Fibroblast of villous mesenchyme (primary cell): Measurements from ENCODE around the gene DSTYK. TPM values are rescaled to one million over a fixed set of nuclear protein-coding genes. Genes with fewer than 3 reads are reported as not detected.
A peak's percentile ranks its signal among the peaks of the same experiment; 100 is the strongest.

Source experiments
- DNase-seq: peaks from one replicate; pipeline ENCODE4 v3.0.0-alpha.2; 2010; ENCODE audit warnings: low read depth
- H3K4me3 ChIP-seq: 2 replicates; pipeline ENCODE4 v1.5.1; 2011; ENCODE audit warnings: low read depth, mild to moderate bottlenecking, low read length
- total RNA-seq: library from RNA; depleted of rRNA; stranded (reverse); fragments of >200 nt; gene quantifications from 2 replicates; pipeline ENCODE4 v1.2.3, GENCODE V29; 2012
- TF ChIP-seq, protein P1 (sequence below): IDR thresholded peaks from 2 replicates; pipeline ENCODE4 v1.5.1; 2012; ENCODE audit warnings: low read depth, mild to moderate bottlenecking, low read length; ENCODE audit not compliant: insufficient read depth

The DSTYK gene
- total RNA-seq, 1 donor: 22.0 TPM

DNA sequence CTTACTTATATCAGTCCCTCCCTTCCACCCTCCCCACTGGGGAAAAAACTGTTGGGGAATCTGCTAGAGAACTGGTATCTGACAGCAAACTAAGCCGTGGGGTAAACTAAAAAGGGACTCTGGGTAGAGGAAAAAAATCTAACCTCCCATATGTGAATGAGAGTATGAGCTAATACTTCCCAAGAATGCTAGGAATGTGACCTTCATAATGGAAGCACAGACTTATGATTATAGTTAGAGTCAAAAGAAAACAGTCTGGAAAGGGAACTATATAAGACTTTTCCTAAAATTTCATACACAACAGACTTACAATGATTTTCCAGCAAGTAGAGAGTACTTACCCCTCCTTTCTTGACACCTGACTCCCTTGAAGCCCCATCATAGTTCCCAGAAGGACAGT lies 66.8 kb downstream of the DSTYK start:
- no peak overlapping the region for H3K4me3 ChIP-seq
- TF ChIP-seq, protein P1, sequence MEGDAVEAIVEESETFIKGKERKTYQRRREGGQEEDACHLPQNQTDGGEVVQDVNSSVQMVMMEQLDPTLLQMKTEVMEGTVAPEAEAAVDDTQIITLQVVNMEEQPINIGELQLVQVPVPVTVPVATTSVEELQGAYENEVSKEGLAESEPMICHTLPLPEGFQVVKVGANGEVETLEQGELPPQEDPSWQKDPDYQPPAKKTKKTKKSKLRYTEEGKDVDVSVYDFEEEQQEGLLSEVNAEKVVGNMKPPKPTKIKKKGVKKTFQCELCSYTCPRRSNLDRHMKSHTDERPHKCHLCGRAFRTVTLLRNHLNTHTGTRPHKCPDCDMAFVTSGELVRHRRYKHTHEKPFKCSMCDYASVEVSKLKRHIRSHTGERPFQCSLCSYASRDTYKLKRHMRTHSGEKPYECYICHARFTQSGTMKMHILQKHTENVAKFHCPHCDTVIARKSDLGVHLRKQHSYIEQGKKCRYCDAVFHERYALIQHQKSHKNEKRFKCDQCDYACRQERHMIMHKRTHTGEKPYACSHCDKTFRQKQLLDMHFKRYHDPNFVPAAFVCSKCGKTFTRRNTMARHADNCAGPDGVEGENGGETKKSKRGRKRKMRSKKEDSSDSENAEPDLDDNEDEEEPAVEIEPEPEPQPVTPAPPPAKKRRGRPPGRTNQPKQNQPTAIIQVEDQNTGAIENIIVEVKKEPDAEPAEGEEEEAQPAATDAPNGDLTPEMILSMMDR: no peak
- peak; percentile 54 for DNase-seq

DNA sequence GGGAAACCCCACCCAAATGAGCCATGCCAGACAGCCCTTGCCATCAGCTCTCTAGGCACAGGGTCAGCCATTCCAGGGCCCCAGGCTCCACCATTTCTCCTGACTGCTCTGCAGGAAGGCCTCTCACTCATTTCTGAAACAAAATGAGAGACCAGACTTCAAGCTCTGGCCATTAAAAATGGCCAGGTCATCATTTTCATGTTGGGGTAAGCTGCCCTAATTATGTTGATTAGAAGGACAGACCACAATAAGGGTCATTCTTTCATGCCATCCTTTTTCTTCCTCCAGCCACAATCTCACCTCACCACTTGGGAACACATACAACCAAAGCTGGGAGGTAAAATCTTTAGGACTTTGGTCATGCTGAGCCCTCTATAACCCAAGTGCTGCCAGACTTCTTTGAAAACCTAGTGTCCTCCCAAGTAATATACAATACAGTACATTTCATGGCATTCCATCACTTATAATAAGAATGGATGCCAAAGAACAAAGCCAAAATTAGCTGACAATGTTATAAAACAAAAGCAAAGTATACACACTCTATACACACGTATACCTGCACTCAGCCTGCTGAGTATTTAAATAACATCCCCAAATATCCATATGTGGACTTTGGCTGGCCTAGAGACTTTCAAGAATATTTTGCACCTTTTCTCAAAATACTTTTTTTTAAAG lies 67.3 kb downstream of the DSTYK start:
- TF ChIP-seq, protein P1: no peak
- H3K4me3 ChIP-seq: no peak overlapping the region
- no peak for DNase-seq

DNA sequence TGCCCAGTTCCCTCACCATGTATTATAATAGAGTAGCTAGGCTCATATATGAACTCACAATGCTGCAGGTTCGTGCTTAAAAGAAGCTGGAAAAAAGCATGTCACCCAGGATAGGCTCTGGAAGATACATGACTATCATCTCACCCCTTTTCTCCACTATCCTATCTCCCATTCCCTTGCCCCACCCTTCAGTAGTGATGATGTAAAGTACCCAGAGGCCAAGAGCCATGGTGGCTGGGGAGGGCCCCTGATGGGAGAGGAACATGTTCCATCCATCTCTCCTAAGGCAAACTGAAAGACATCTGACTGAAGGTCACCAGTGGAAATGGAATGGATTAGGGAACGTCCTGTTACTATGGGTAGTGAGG lies 69.4 kb downstream of the DSTYK start:
- TF ChIP-seq, protein P1: no peak
- DNase-seq: no peak
- no peak overlapping the region for H3K4me3 ChIP-seq

DNA sequence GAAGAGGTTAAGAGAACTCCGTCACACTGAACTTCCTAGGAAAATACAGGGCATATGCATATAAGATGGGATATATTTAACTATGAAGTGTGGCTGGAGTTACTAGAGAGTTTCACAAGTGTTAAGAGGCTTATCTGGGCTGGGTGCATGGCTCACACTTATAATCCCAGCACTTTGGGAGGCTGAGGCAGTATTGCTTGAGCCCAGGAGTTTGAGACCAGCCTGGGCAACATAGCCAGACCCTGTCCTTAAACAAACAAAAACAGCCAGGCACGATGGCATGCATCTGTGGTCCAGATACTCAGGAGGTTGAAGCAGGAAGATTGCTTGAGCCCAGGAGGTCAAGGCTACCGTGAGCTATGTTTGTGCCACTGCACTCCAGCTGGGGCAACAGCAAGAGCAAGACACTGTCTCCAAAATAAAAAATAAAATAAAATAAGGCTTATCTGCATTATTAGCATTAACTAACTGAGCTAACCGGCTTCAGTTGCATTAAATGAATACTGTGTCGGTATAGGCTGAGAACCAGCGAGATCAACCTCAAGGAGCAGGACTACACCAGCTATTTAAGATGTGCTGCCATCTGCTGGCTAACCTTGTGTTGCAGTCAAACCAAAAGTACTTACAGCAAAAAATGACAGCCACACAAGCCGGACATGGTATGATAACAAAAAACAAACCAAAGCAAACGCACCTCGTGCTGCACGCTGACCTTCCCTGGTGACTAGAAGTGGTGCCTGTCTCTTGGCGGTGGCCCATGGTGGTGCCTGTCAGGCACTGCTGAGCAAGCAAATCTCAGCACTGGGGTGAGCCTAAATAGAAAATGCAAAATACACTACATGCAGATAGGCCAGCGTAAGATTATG lies 70.0 kb downstream of the DSTYK start:
- TF ChIP-seq, protein P1: peak; percentile 81
- H3K4me3 ChIP-seq: no peak overlapping the region
- DNase-seq: peak; percentile 87

DNA sequence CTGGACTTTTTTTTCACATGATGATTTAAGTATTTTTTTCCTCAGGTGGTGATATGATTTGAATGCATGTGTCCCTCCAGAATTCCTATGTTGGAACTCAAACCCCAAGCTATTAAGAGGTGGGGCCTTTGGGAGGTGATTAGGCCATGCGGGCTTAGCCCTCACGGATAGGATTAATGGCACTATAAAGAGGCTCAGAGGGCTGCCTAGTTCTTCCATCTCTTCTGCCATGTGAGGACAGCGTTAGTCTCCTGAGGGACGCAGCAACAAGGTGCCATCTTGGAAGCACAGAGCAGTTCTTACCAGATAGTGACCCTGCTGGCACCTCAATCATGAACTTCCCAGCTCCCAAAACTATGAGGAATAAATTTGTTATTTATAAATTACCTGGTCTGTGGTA lies 71.4 kb downstream of the DSTYK start:
- no peak overlapping the region for H3K4me3 ChIP-seq
- DNase-seq: no peak
- TF ChIP-seq, protein P1: no peak

DNA sequence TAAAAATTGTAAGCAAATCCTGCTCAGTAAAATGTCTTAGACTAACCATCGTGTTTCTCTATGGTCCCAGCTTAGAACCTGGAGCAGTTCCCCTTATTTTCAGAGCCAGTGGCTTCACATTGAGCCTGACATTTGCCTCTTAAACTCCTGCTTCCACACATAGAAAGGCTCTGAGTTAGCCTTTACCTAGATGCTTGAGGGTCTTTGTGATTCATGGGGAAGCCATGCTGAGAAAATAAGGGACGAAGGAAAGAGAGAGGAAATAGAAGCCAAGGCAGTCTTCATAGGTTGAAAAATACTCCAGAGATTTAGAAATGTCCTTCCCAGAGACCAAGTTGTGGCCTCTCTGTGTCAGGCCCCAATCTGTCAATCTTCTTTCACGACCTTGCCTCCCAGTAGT lies 73.6 kb downstream of the DSTYK start:
- TF ChIP-seq, protein P1: no peak
- no peak overlapping the region for H3K4me3 ChIP-seq
- DNase-seq: no peak

DNA sequence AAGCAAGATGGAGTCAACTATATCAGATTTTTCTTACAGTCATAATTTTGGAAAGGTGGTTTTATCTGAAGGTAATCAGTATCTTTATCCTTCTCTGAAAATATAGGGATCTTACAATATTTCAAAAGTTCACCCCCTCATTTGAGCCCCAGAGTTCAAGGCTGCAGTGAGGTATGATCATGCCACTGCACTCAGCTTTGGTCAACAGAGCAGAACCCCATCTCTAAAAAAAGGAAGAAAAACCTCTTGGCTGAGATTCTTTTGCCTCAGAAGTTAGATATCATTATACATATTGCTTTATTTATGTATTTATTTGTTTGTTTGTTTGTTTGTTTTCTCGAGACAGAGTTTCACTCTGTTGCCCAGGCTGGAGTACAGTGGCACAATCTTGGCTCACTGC lies 78.2 kb downstream of the DSTYK start:
- H3K4me3 ChIP-seq: no peak overlapping the region
- DNase-seq: no peak
- TF ChIP-seq, protein P1: no peak
